ENCODE data around the gene SMIM17. TPM values are rescaled to one million over a fixed set of nuclear protein-coding genes. Genes with fewer than 3 reads are reported as not detected.

Gene SMIM17
- total RNA-seq, 4 donors from 2014 or later, result 1.8 TPM; not detected in 3

GRCh38 chr19:56597696-56598095 lies 45.3 kb upstream of the SMIM17 start:
- TF ChIP-seq CTCF (IDR thresholded peaks at IDR 0.05) (no peak), POLR2A (IDR thresholded peaks at IDR 0.05) (no peak), POLR2AphosphoS5 (IDR thresholded peaks at IDR 0.05) (no peak), EP300 (IDR thresholded peaks at IDR 0.05) (no peak)
- WGBS, result 50% methylated on average over 4 of the region's 4 CpGs
- H3K4me3 ChIP-seq, result no peak overlapping the region
- H3K27ac ChIP-seq, result no peak overlapping the region
- no peaks in the 10 kb centered on the region for H3K9me3 ChIP-seq
- no peaks in the 10 kb centered on the region for H3K27me3 ChIP-seq
- DNase-seq (ENCODE audit: low spot score in 2 of 2), result no peak
- H3K4me1 ChIP-seq, result peaks cover 16% of the 10 kb centered on the region
- peaks cover 24% of the 10 kb centered on the region for H3K36me3 ChIP-seq

GRCh38 chr19:56601375-56601774 lies 41.6 kb upstream of the SMIM17 start:
- WGBS, result 94% methylated on average over 3 of the region's 3 CpGs

GRCh38 chr19:56603829-56604228 lies 39.1 kb upstream of the SMIM17 start:
- Histone ChIP-seq H3K36me3 (peaks cover 44% of the 10 kb centered on the region), H3K27ac (no peak overlapping the region), H3K9me3 (peaks cover 30% of the 10 kb centered on the region), H3K4me3 (no peak overlapping the region), H3K4me1 (no peaks in the 10 kb centered on the region), H3K27me3 (no peaks in the 10 kb centered on the region)
- TF ChIP-seq POLR2AphosphoS5 (IDR thresholded peaks at IDR 0.05) (no peak), EP300 (IDR thresholded peaks at IDR 0.05) (no peak), POLR2A (IDR thresholded peaks at IDR 0.05) (no peak)
- DNase-seq (ENCODE audit: low spot score in 2 of 2), result no peak
- 78% methylated on average over 6 of the region's 6 CpGs for WGBS

More at GRCh38 chr19:56601375-56601774, 41.6 kb upstream of the SMIM17 start:
- Histone ChIP-seq H3K4me3 (no peak overlapping the region), H3K27me3 (no peaks in the 10 kb centered on the region), H3K36me3 (peaks cover 43% of the 10 kb centered on the region), H3K9me3 (peaks cover 25% of the 10 kb centered on the region), H3K27ac (no peak overlapping the region), H3K4me1 (peaks cover under 1% of the 10 kb centered on the region)
- DNase-seq (ENCODE audit: low spot score in 2 of 2), result no peak
- no peak for TF ChIP-seq CTCF (IDR thresholded peaks at IDR 0.05)
- TF ChIP-seq POLR2AphosphoS5 (IDR thresholded peaks at IDR 0.05), result no peak
- TF ChIP-seq POLR2A (IDR thresholded peaks at IDR 0.05), result no peak
- TF ChIP-seq EP300 (IDR thresholded peaks at IDR 0.05), result no peak

GRCh38 chr19:56608274-56608964 lies 34.5 kb upstream of the SMIM17 start:
- 71% methylated on average over 8 of the region's 8 CpGs for WGBS
- no peak for DNase-seq (ENCODE audit: low spot score in 2 of 2)
- Histone ChIP-seq H3K4me3 (no peak overlapping the region), H3K36me3 (peaks cover 33% of the 10 kb centered on the region), H3K4me1 (no peaks in the 10 kb centered on the region), H3K9me3 (peaks cover 41% of the 10 kb centered on the region), H3K27me3 (no peaks in the 10 kb centered on the region), H3K27ac (no peak overlapping the region)
- no peak for TF ChIP-seq POLR2A (IDR thresholded peaks at IDR 0.05)
- no peak for TF ChIP-seq POLR2AphosphoS5 (IDR thresholded peaks at IDR 0.05)
- no peak for TF ChIP-seq EP300 (IDR thresholded peaks at IDR 0.05)
- no peak for TF ChIP-seq CTCF (IDR thresholded peaks at IDR 0.05)

- H3K27ac ChIP-seq, result no peak overlapping the region
- H3K9me3 ChIP-seq, result peaks cover 40% of the 10 kb centered on the region
- no peaks in the 10 kb centered on the region for H3K27me3 ChIP-seq
- TF ChIP-seq CTCF (IDR thresholded peaks at IDR 0.05) (no peak), POLR2A (IDR thresholded peaks at IDR 0.05) (no peak), EP300 (IDR thresholded peaks at IDR 0.05) (no peak), POLR2AphosphoS5 (IDR thresholded peaks at IDR 0.05) (no peak)
- no peak for DNase-seq (ENCODE audit: low spot score in 2 of 2)
- WGBS, result 74% methylated on average over 8 of the region's 8 CpGs
- H3K4me1 ChIP-seq, result no peaks in the 10 kb centered on the region
- no peak overlapping the region for H3K4me3 ChIP-seq
- H3K36me3 ChIP-seq, result peaks cover 39% of the 10 kb centered on the region
These were observed 31.7 kb upstream of the SMIM17 start for GRCh38 chr19:56611288-56611687.

Data from suprapubic skin (tissue), 4 donors.